ENCODE measurements around the gene TRIM26. TPM values are rescaled to one million over a fixed set of nuclear protein-coding genes. Genes with fewer than 3 reads are reported as not detected.
A peak's percentile ranks its signal among the peaks of the same experiment; 100 is the strongest.
"Not testable (repeated sequence)": the region's sequence is repeated elsewhere in the genome, so short reads cannot be mapped to it uniquely, and the experiment has no call there.

TRIM26 gene
- polyA plus RNA-seq, 1 donor from 2014 or later, result 25.9 TPM

DNA sequence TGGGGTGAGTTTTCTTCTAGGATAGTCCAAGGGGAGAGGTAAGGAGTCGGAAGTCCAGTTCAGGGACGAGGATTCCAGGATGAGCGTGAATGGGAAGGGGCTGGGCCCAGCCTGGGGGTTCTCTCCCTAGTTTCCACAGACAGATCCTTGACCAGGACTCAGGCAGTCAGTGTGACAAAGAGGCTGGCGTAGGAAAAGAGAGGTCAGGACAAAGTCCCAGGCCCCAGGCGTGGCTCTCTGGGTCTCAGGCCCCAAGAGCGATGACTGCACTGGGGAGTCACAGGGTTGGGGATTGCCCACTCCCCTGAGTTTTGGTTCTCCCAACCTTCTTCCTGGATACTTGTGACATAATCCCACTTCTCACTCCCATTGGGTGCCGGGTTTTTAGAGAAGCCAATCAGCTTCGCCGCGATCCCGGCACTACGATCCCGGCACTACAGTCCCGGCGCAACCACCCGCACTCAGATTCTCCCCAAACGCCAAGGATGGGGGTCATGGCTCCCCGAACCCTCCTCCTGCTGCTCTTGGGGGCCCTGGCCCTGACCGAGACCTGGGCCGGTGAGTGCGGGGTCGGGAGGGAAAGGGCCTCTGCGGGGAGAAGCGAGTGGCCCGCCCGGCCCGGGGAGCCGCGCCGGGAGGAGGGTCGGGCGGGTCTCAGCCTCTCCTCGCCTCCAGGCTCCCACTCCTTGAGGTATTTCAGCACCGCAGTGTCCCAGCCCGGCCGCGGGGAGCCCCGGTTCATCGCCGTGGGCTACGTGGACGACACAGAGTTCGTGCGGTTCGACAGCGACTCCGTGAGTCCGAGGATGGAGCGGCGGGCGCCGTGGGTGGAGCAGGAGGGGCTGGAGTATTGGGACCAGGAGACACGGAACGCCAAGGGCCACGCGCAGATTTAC is 46.2 kb upstream of the TRIM26 start:
- TF ChIP-seq TAF1 (IDR thresholded peaks at IDR 0.05; ENCODE audit: low read depth) (no peak), EP300 (conservative IDR thresholded peaks at IDR 0.05; ENCODE audit: poor library complexity, severe bottlenecking) (no peak), RAD21 (conservative IDR thresholded peaks at IDR 0.05) (peak; percentile 18), POLR2AphosphoS5 (IDR thresholded peaks at IDR 0.05) (peak; percentile 56), MXI1 (conservative IDR thresholded peaks at IDR 0.05; ENCODE audit: poor library complexity, severe bottlenecking) (no peak), SMC3 (conservative IDR thresholded peaks at IDR 0.05; ENCODE audit: poor library complexity) (peak; percentile 27), EZH2 (IDR thresholded peaks at IDR 0.05; ENCODE audit: borderline replicate concordance, insufficient read depth, low read length, poor library complexity, severe bottlenecking) (no peak)
- TF ChIP-seq, protein P1, sequence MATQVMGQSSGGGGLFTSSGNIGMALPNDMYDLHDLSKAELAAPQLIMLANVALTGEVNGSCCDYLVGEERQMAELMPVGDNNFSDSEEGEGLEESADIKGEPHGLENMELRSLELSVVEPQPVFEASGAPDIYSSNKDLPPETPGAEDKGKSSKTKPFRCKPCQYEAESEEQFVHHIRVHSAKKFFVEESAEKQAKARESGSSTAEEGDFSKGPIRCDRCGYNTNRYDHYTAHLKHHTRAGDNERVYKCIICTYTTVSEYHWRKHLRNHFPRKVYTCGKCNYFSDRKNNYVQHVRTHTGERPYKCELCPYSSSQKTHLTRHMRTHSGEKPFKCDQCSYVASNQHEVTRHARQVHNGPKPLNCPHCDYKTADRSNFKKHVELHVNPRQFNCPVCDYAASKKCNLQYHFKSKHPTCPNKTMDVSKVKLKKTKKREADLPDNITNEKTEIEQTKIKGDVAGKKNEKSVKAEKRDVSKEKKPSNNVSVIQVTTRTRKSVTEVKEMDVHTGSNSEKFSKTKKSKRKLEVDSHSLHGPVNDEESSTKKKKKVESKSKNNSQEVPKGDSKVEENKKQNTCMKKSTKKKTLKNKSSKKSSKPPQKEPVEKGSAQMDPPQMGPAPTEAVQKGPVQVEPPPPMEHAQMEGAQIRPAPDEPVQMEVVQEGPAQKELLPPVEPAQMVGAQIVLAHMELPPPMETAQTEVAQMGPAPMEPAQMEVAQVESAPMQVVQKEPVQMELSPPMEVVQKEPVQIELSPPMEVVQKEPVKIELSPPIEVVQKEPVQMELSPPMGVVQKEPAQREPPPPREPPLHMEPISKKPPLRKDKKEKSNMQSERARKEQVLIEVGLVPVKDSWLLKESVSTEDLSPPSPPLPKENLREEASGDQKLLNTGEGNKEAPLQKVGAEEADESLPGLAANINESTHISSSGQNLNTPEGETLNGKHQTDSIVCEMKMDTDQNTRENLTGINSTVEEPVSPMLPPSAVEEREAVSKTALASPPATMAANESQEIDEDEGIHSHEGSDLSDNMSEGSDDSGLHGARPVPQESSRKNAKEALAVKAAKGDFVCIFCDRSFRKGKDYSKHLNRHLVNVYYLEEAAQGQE (IDR thresholded peaks at IDR 0.05; ENCODE audit: borderline replicate concordance), result peak; percentile 38
- TF ChIP-seq, protein P2, sequence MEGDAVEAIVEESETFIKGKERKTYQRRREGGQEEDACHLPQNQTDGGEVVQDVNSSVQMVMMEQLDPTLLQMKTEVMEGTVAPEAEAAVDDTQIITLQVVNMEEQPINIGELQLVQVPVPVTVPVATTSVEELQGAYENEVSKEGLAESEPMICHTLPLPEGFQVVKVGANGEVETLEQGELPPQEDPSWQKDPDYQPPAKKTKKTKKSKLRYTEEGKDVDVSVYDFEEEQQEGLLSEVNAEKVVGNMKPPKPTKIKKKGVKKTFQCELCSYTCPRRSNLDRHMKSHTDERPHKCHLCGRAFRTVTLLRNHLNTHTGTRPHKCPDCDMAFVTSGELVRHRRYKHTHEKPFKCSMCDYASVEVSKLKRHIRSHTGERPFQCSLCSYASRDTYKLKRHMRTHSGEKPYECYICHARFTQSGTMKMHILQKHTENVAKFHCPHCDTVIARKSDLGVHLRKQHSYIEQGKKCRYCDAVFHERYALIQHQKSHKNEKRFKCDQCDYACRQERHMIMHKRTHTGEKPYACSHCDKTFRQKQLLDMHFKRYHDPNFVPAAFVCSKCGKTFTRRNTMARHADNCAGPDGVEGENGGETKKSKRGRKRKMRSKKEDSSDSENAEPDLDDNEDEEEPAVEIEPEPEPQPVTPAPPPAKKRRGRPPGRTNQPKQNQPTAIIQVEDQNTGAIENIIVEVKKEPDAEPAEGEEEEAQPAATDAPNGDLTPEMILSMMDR (IDR thresholded peaks at IDR 0.05; ENCODE audit: poor library complexity, severe bottlenecking), result peak; percentile 62
- Histone ChIP-seq H3K9me3 (ENCODE audit: low read length) (no peaks in the 10 kb centered on the region), H3K9ac (ENCODE audit: low read length) (peak overlapping the region; percentile 69), H3K27ac (ENCODE audit: low read length) (no peak overlapping the region), H3K9me2 (ENCODE audit: insufficient read depth, low read length) (no peaks in the 10 kb centered on the region), H3K36me3 (ENCODE audit: insufficient read depth, low read length) (no peaks in the 10 kb centered on the region), H3F3A (ENCODE audit: insufficient read depth, low read length, poor library complexity, severe bottlenecking) (no peaks in the 10 kb centered on the region), H3K4me3 (ENCODE audit: low read length) (peak overlapping the region; percentile 87), H3K27me3 (ENCODE audit: insufficient read depth, low read depth, low read length) (peaks cover 4% of the 10 kb centered on the region), H3K79me2 (replicated peaks; ENCODE audit: insufficient read depth, low read length) (no peaks in the 10 kb centered on the region), H3K4me2 (ENCODE audit: low read length) (peak overlapping the region; percentile 44), H4K20me1 (ENCODE audit: insufficient read depth) (no peaks in the 10 kb centered on the region), H2AFZ (ENCODE audit: low read depth, low read length) (peak overlapping the region; percentile 73)

DNA sequence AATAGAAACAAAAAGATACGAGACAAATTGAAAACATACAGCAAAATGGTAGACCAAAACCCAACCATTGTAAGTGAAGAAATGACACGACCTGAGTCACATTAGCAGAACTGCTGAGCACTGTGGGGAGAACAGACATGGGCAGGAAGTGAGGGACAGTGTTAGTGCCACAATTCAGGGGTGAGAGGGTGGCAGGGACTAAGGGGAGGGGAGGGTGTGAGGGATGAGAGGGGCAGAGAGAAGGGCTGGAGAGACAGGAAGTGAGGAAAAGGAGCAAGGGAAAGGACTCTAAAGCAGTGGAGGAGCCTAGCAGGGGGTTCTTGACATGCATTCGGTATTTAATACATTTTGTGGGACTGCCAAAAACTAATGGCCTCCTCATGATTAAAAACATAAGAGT is 45.0 kb upstream of the TRIM26 start:
- Histone ChIP-seq H3K9me2 (ENCODE audit: insufficient read depth, low read length) (no peaks in the 10 kb centered on the region), H4K20me1 (ENCODE audit: insufficient read depth) (no peaks in the 10 kb centered on the region), H3K27me3 (ENCODE audit: insufficient read depth, low read depth, low read length) (peaks cover 4% of the 10 kb centered on the region), H3K4me2 (ENCODE audit: low read length) (no peak overlapping the region), H3K27ac (ENCODE audit: low read length) (no peak overlapping the region), H3K79me2 (replicated peaks; ENCODE audit: insufficient read depth, low read length) (no peaks in the 10 kb centered on the region), H3K4me3 (ENCODE audit: low read length) (no peak overlapping the region), H3K9me3 (ENCODE audit: low read length) (no peaks in the 10 kb centered on the region), H2AFZ (ENCODE audit: low read depth, low read length) (no peak overlapping the region), H3K36me3 (ENCODE audit: insufficient read depth, low read length) (no peaks in the 10 kb centered on the region), H3K9ac (ENCODE audit: low read length) (no peak overlapping the region), H3F3A (ENCODE audit: insufficient read depth, low read length, poor library complexity, severe bottlenecking) (no peaks in the 10 kb centered on the region)
- TF ChIP-seq POLR2AphosphoS5 (IDR thresholded peaks at IDR 0.05), result no peak

- H3K9ac ChIP-seq (ENCODE audit: low read length); H3K27ac ChIP-seq (ENCODE audit: low read length); H3K4me2 ChIP-seq (ENCODE audit: low read length); H3K79me2 ChIP-seq (replicated peaks; ENCODE audit: insufficient read depth, low read length); H3K9me3 ChIP-seq (ENCODE audit: low read length); H3K36me3 ChIP-seq (ENCODE audit: insufficient read depth, low read length); H3F3A ChIP-seq (ENCODE audit: insufficient read depth, low read length, poor library complexity, severe bottlenecking); H3K4me3 ChIP-seq (ENCODE audit: low read length); H3K9me2 ChIP-seq (ENCODE audit: insufficient read depth, low read length); H4K20me1 ChIP-seq (ENCODE audit: insufficient read depth); H3K27me3 ChIP-seq (ENCODE audit: insufficient read depth, low read depth, low read length); H2AFZ ChIP-seq (ENCODE audit: low read depth, low read length): not testable (repeated sequence)
Measured at GRCh38 chr6:30252417-30252816, 39.2 kb upstream of the TRIM26 start.

Data from neural cell (in vitro differentiated cells).